HG03354 (cell line): ENCODE measurements around the gene EPG5.

ENCODE experiments used
- ATAC-seq: cut with Tn5 transposase; IDR thresholded peaks from one replicate; pipeline ENCODE4 v1.9.1; 2021; ENCODE audit warnings: mild to moderate bottlenecking; ENCODE audit not compliant: unreplicated experiment, poor library complexity, severe bottlenecking

EPG5 gene

GRCh38 chr18:45932708-45933107, 34.4 kb downstream of the EPG5 start:
- no peak for ATAC-seq

- no peak for ATAC-seq
Measured at GRCh38 chr18:45930963-45931362, 36.2 kb downstream of the EPG5 start.

GRCh38 chr18:45926691-45927090, 40.4 kb downstream of the EPG5 start:
- no peak for ATAC-seq

DNA sequence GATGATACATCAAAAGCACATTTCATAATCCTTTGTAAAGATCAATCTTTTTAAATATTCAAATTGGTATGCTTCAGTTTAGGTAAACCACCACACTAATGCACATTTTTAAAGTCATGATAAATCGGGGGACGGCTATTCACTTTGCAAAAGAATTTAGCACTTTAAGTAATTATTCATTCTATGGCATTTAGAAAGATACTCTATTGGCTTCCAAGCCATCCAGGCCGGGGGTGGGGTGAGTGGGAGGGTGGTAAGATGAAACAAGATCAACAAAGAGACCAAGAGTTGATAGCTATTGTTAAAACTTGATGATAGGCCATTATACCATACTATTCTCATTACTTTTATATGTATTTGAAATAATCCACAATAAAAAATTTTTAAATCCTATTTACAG, 41.0 kb downstream of the EPG5 start:
- no peak for ATAC-seq

GRCh38 chr18:45923138-45923537, 44.0 kb downstream of the EPG5 start:
- no peak for ATAC-seq

- ATAC-seq = no peak
Measured at GRCh38 chr18:45920367-45920766, 46.8 kb downstream of the EPG5 start.

GRCh38 chr18:45916302-45916701, 50.8 kb downstream of the EPG5 start:
- no peak for ATAC-seq

- no peak for ATAC-seq
Measured at GRCh38 chr18:45913276-45913675, 53.9 kb downstream of the EPG5 start.

DNA sequence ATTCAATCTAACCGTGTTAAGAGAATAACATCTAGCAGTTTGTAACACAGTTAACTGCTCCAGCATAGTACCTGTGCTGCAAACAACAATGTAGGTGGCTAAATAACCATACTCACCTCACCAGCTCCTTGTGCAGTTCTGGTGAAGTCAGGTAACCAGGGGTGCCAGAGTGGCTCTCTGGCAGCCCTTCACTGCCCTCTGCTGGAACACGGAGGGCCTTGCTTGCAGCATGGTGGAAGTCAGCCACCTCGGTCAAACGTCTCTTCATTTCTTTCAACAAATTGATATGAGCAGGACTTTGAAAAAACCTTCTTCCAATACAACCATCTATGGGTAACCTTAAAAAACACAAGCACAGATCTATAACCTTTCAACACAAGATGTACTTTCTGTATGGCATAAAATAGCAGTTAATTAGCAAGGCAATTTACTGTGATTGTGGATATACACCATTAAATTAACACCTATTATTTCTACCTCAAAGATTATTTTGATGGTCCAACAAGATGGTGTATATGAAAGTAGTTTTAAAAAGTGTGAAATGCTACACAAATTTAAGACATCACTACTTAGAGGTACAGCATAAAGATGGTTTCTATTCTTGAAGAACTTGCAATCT, 56.6 kb downstream of the EPG5 start:
- ATAC-seq = peak; percentile 85

- no peak for ATAC-seq
Measured at GRCh38 chr18:45901654-45902210, 65.4 kb downstream of the EPG5 start.

DNA sequence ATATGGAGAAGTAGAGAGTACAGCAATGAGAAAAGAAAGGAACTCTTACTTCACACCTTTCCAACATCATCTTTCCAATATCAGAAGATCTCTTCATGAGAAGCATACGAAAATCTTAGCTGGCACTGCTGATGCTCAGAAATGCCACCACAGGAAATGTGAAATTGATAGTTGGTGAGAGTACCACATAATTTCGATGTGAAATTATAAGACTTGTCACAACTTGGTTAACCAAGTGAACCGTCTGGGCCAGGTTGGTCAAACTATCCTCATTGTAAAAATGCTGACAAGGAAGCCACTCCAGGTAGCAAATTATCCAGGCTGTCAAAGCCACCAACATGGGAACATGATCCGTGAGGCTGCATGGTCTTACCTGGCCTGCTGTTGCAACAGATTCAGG, 66.5 kb downstream of the EPG5 start:
- ATAC-seq = no peak

- ATAC-seq = no peak
Measured at GRCh38 chr18:45896991-45897390, 70.1 kb downstream of the EPG5 start.

- no peak for ATAC-seq
Measured at GRCh38 chr18:45896452-45896851, 70.7 kb downstream of the EPG5 start.

DNA sequence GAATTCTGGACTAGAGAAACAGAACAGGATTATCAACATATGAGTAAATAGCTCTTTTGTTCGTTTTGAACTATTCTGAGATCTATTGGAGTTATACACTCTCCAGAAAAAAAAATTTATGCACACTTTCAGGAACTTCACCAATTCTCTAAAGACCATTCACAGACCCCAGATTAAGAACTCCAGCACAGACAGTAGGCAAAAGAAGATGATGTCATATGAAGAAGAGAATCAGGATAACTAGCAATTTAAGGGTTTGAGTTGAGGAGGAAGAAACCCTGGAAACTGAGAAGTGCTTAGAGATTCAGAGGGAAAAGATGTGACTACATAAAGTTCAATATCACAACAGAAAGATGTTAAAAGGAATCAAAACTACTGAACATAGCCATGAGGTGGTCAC, 71.8 kb downstream of the EPG5 start:
- ATAC-seq = no peak

DNA sequence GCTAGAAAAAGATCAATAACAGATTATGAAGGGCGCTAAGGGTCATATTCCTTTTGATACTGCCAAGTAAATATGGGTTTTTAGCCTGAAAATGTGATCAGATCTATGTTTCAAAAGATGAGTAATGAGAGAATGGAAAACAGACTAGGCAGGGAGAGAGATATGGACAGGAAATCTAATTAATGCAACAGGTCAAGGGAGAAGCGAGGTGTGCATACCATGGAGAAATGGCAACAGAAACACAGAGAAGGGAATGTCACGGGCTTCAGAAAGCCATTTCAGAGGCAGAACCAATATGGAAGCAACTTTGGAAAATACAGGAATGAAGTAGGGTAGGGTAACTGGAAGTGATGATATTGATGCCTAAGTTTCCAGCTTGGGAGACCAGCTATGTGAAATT, 72.3 kb downstream of the EPG5 start:
- ATAC-seq = no peak

DNA sequence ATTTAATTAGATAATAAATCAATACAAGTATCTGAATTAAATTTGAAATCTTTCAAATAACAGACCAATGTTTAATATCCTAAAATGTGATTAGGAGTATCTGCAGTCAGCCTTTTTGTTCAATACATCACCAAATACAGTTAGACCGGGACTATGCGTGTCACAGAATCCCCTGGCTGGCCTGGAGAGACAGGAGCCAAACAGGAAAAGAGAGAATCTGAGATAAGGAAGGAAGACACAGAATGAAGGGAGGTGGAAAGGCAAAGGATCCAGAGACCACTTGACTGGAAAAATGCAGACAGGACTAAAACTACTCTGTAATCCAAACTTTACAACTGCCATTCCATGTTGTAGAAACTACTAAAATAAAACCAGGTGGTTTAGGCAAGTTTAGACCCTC, 75.3 kb downstream of the EPG5 start:
- ATAC-seq = no peak

DNA sequence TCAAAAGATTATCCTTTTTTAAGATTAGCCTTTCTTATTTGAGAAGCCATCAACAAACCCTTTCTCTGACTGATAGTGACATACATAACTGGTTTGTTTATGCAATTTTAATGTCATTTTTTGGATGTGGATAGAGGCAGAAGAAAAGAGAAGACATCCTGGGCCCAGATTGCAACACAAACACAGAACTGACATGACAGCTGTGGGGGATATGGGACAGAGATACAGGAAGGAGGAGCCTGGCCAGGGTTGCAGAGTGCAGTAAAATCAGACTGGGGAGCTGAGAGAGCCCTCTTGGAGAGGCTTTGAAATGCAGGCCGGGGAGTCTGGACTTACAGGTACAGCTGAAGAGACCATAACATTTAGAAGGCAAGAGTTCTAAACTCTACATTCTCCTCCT, 76.5 kb downstream of the EPG5 start:
- ATAC-seq = no peak

DNA sequence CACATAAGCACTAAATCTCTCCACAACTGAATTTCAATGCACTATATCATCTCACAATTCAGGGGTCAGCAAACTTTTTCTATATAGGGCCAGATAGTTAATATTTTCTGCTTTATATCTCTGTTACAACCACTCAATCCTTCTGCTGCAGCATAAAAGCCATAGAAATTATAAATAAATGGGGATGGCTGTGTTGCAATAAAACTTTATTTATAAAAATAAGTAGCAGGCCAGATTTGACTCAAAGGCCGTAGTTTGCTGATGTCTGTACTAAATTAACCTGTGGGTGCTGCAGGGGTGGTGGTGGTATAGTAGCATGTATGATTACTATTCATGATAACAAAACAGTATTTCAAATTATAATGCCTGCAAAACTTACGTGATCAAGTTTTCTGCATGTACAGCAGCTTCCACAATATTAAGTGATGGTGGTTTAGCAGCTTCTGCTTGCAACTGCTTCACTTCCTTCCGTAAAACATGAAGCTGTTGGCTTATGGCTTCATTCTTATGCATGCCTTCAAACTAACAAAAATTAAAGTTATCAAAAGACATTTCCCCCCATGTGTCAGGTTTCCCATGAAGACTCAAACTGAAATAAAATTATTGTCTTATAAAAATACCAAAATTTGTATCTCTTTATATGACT, 77.6 kb downstream of the EPG5 start:
- ATAC-seq = no peak

DNA sequence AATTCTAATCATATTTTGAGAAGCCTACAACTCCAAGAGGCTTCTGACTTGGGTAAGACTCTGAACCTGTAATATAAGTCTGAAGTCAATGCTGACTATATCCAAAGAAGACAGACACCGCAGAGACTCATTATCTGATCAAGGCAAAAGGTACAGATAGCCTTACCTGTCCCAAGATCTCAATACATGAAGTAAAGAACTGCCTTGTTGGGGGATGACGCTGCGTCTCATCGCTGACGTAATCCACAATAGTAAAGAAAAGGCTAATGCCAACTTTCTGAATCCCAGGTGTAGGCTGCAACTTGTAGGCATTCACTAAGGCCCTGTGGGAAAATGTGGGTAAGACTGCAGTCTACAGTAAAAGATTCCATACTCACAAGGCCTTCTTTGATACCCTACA, 79.5 kb downstream of the EPG5 start:
- no peak for ATAC-seq

DNA sequence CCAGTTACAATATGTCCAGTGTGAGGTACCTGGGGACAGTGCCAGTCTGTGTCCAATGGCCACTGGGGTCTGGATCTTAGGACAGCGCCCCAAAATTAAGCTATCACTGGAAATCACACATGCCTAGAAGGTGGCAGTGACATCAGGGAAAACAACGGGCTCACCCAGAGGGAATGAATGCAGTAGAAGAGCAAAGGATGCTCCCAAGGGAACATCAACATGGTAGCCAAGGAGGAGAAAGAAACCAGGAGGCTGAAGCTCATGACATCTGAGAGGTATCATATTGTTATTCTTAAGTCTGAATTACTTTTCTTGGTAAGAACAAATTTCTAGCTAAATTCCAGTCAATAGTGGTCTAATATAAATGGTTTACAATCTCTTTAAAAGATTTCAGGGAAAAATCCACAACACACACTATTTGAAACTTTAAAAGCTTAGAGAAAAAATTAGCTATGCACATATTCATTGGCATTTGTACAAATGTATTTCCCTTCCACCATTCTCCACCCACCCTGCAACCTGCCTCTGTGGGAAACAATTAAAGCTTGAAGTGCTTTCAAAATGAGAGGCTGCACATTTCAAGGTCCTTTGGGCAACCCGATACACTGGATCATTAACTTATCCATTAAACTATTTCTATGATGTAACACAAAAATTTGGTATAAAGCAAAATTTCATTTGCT, 86.1 kb downstream of the EPG5 start:
- no peak for ATAC-seq
